Midbrain (tissue), 1 donor: Measurements from ENCODE around the gene DGKH.

Source experiments
- DNase-seq: peaks from one replicate; lab custom pipeline; 2025; lab: John Stamatoyannopoulos, UW

The DGKH gene

DNA sequence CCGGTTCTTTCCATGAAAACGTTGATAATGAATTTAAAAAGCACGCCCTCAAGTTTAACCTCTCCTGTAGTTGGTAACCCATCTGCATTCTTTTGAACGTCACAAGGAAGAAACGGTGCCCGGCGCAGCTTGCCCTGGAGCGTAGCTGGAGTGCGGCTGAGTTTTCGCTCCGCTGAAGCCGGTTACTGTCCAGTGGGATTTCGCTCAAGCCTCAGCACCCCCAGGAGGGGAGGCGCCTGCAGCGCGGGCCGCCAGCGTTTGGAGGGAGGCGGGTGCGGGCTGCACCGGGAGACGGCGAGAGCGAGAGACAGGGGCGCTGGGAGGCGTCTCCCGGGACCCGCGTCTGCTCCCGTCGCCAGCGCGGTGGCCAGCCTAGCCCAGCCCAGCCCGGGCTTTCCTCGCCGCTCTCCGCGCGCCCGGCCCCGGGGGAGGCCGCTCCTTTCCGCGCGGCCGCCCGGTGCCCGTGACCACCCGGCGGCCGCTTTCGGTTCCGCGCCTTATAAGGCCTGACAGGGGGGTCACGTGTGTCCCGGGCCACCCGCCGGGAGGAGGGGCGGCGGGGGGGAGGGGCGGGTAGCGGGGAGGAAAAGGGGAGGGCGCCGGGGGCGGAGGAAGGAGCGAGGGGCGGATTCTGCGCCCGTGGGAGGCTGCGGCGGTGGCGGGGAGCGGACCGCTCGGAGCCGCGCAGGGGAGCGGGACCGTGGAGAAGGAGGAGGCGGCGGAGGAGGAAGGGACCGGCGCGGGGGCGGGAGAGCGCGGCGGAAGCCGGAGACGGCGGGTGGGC is 8.3 kb upstream of the DGKH start:
- peak; percentile 90 for DNase-seq

- DNase-seq = no peak
Measured at GRCh38 chr13:42040730-42041010, 7.8 kb upstream of the DGKH start.

DNA sequence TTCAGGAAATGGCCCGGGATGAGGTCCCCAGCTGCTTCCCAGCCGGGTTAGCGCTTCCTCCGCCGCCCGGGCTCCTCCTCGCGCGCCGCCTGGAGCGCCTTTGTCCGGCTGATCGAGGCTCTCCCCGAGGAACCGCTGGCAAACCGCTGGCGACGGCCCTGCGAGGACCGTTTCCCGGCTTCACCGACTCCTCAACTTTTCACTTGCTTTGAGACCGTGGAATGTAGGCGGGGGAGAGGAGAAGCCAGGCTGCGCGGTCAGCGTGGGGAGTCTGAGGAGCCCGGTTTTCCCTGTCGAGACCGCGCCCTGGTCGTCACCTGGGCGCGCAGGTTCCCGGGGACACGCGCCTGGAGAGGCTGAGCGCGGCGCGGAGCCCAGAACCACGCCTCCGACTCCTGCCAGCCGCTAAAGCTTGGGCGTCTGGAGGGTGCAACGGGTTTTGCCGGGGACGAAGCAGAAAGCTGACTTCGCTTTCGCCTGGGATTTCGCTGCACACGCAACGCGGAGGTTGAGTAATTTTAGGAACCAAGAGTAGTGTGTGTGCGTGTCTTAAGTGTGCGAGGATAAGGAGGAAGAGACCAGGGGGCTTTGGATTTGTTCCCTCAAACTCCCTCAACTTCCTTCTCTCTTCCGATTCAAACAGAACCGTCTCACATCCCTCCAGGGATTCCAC is 7.3 kb upstream of the DGKH start:
- peak; percentile 28 for DNase-seq

DNA sequence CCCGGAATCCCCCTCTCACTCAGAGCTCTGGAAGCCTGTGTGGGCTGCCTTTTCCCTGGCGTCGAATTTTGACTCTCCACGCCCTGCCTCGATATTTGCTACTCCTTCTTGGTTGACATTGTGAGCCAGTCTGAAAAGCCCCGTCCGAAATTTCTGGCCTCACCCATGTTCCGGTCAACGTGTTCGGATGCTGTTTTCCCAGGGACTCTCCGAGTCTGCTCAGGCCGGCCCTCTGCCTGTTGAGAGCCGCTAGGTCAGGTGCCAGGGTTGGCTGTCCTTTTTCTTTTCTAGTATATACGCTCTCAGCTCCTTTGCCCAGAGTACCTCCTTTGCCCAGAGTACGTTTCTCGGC is 6.8 kb upstream of the DGKH start:
- DNase-seq = peak; percentile 23

- DNase-seq = no peak
Measured at GRCh38 chr13:42043676-42044075, 4.8 kb upstream of the DGKH start.

DNA sequence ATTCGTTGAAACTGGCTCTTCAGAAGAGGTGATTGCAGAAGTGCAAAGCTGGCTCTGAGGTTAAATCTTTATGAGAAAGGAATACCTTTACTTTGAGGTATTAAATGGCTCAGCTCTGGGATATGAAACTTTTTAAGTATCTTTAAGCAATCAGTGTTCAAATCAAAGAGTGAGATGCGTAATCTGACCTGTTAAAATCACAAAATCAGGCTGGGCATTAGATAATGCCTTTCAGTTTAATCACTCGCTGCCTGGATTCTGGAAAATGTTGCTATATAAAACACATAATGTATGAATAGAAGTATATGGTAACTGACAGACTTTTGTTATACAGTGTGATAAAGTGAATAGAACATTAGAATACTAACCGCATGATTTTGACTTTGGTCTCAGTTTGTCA is 2.0 kb upstream of the DGKH start:
- DNase-seq = no peak

DNA sequence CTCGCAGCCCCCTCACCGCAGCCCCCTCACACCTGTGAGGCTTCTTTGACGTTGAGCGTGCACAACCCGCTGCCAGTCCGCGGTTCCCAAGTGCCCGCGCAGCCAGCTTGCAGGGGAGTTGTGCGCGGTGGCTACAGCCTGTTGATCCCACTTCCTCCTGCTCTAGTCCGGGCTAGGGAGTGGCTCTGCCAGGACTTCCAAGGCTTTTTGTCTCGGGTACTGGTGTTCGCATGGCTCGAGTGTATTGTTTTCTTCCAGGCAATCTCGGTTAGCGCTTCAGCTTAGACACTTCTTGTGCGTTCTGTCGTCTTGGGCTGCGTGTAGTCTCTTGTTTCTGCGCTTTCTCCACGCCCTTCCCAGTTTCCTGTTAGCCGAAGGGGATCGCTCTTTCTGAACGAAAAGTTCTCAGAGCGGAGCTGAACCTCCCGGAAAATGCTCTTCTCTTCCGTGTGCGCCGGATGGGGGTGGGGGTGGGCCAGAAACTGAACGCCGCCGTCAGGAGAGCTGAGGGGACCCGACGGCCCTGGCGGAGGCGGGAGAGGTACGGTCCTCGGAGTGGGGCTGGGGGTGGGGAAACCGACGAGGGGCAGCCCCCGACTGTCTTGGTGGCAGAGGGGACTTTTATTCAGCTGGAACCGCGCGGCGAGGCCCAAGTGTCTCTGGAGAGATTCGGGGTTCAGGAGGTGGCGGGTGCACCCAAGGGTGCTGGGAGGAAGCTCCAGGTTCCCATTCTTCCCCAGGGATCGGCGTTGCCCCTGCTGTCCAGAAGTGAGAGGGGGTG is 697 bp upstream of the DGKH start:
- no peak for DNase-seq

GRCh38 chr13:42048684-42049453 is 421 bp downstream of the DGKH start:
- DNase-seq = peak; percentile 84

- no peak for DNase-seq
Measured at GRCh38 chr13:42049454-42049813, 986 bp downstream of the DGKH start.

DNA sequence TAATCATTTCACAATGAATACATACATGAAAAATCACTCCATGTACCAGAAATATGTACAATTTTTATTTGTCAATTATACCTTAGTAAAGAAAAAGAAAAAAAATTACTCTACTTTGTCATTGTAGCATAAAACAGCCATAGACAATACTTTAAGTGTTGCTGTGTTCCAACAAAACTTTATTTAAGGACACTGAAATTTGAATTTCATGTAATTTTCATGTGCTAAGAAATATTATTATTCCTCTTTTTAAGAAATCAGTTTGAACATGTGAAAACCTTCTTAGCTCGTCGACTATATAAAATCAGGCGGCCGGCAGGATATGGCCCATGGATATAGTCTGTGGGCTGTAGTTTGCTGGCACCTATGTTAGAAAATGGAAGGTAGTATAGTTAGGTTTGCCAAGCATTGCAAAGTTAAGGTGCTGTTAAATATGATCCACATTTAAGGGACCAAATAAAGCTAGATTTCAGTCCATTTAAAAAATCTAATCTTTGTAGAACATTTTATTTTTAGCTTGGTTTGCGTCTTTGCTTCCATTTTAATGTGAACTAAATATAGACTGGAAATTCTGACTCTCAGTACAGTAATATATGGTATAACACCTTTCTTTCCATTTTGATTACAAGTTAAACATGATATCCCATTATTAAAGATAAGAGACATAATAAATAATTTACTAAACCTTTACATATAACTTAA is 6.5 kb downstream of the DGKH start:
- no peak for DNase-seq

GRCh38 chr13:42055500-42056085 is 7.1 kb downstream of the DGKH start:
- DNase-seq = no peak

DNA sequence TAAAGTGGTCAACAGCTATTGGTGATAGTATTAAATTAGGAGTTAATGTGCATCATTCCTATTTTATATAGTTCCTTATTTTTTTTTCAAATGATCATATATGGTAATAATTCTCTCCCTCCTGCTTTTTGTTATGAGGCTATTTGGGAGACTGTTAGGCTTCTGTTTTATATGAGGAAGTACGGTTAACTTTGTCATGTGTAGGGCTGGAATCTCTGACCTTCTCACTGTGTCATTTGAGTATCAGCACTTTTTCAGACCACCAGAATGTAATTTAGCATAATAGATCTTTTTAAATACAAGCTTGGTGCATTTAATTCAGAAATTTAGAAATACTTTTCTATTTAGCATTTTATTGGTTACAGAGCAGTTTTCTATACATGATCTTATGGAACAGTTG is 7.7 kb downstream of the DGKH start:
- no peak for DNase-seq

DNA sequence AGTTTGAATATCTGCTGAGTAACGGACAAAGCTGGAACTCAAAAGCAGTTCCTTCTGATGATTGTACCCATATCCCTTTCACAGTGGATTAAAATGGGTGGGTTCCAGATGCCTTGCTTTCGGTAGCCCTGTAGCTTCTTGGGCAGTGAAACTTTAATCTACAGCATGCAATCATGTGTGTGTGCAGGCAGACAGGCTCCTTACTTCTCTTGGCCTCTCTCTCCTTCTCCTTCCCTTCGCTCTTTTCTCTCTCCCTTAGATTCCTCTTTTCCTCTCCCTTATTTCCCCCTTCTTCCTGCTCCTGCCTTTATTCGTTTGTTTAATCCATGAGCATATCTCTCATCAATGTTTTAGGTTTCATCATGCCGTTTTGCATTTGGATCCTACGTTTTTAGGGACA is 8.1 kb downstream of the DGKH start:
- DNase-seq = no peak

DNA sequence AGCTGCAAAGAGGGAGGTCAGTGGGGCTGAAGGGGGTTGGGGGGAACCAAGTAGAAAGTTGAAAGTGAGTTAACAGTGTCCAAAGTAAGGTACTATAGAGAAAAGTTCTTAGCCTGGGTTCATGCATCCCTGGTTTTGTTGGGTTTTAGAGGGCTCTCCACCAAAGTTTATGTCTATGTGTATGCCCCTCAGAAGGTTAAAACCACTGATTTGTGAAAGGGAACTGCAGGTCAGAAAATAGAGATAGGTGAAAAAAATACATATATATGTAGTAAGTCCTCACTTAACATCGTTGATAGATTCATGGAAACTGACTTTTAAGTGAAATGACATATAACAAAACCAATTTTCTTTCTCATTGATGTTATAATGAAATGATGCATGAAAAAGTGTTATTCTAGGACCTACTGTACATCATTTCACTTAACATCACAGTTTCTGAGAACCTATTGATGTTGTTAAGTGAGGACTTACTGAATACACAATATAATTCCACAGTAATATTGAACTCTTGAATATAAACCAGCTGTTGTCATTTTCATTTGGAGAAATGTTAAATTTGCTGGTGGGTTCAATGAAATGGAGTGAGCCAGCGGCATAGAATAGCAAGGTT is 9.6 kb downstream of the DGKH start:
- DNase-seq = no peak

DNA sequence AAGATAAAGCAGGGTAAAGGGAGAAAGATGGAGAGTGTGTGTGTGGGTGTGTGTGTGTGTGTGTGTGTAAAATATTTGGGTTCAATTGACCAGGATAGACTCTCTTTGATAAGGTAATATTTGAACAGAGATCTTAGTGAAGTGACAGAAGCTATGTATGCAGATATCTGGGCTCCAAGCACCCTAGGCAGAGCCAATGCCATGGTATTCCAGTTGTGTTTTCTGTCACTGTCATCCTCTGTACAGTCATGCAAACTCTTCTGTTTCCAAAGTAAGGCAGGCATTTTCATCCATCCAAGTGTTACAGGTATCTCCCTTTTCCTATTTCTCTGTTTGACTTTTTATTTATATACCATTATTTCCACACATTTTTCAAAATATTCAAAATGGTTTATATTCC is 13.5 kb downstream of the DGKH start:
- no peak for DNase-seq

- no peak for DNase-seq
Measured at GRCh38 chr13:42063105-42063504, 14.7 kb downstream of the DGKH start.

- DNase-seq = no peak
Measured at GRCh38 chr13:42064259-42064658, 15.8 kb downstream of the DGKH start.

DNA sequence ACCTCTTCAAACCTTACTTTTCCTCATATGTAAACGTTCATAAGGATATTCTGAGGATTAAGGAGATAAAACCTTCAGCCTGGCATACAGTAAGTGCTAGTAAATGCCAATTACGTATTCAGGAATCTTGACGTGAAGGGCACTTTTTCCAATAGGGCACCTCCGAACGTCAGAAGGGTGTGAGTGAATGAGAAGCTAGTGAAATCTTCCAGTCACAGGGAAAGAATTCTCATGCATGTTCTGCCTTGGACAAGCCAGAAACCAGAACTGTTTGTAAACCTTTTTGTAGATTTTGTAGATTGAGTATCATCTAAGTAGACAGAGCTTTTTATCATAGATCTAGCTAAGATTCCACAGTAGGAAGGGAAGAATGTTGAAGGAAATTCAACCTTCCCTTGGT is 16.5 kb downstream of the DGKH start:
- DNase-seq = no peak

- no peak for DNase-seq
Measured at GRCh38 chr13:42065414-42065813, 17.0 kb downstream of the DGKH start.

- no peak for DNase-seq
Measured at GRCh38 chr13:42066542-42066941, 18.1 kb downstream of the DGKH start.

DNA sequence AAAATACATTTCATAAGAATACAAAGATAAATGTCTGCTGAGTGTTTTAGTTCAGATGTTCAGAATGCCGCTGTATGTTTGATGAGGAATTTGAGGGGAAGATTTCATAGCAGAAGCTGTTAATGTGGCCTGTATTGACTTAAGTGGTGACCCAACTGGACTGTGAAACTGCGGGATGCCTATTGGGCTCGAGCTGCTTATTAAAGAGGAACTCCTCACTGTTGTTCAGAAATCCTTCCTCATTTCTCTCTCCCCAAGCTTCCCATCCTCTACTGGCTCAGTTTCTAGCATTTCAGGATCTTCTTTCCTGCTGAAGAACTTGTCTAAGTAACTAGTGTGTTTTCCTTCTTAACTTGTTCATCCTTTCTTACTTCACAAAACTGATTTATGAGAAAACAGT is 20.4 kb downstream of the DGKH start:
- no peak for DNase-seq
